Activated gamma-delta T cell treated with Interleukin-2 at 50 U/mL for 16 hours (primary cell): ENCODE data around the gene PDPK1.

Experiments used
- DNase-seq: peaks from one replicate; pipeline ENCODE4 v3.0.0-alpha.2; 2020

The PDPK1 gene

GRCh38 chr16:2537451-2538379, at the start of gene PDPK1:
TSS of gene PDPK1 (plus strand) at chr16:2538021. CDS start at chr16:2538113, 92 bp downstream.
- DNase-seq, result peak; percentile 91

GRCh38 chr16:2489581-2489980, 48.2 kb upstream of the PDPK1 start:
- no peak for DNase-seq

GRCh38 chr16:2490190-2491105, 47.4 kb upstream of the PDPK1 start:
- no peak for DNase-seq

- DNase-seq, result no peak
These were observed 45.5 kb upstream of the PDPK1 start for GRCh38 chr16:2492292-2492691.

GRCh38 chr16:2493605-2494004, 44.2 kb upstream of the PDPK1 start:
- no peak for DNase-seq

- DNase-seq, result no peak
These were observed 43.2 kb upstream of the PDPK1 start for GRCh38 chr16:2494616-2495015.

GRCh38 chr16:2495041-2495440, 42.8 kb upstream of the PDPK1 start:
- no peak for DNase-seq

GRCh38 chr16:2496223-2497115, 41.4 kb upstream of the PDPK1 start:
- DNase-seq, result no peak

GRCh38 chr16:2497116-2497630, 40.6 kb upstream of the PDPK1 start:
- DNase-seq, result no peak

- DNase-seq, result no peak
These were observed 39.9 kb upstream of the PDPK1 start for GRCh38 chr16:2497695-2498484.

- DNase-seq, result no peak
These were observed 39.1 kb upstream of the PDPK1 start for GRCh38 chr16:2498531-2499253.

- no peak for DNase-seq
These were observed 38.4 kb upstream of the PDPK1 start for GRCh38 chr16:2499454-2499853.

- DNase-seq, result no peak
These were observed 37.9 kb upstream of the PDPK1 start for GRCh38 chr16:2499890-2500429.

GRCh38 chr16:2500430-2500917, 37.3 kb upstream of the PDPK1 start:
- no peak for DNase-seq

- DNase-seq, result peak; percentile 82
These were observed 36.7 kb upstream of the PDPK1 start for GRCh38 chr16:2500918-2501750.

- no peak for DNase-seq
These were observed 35.6 kb upstream of the PDPK1 start for GRCh38 chr16:2501946-2502895.

GRCh38 chr16:2505695-2506094, 32.1 kb upstream of the PDPK1 start:
- DNase-seq, result no peak

GRCh38 chr16:2507052-2507659, 30.7 kb upstream of the PDPK1 start:
- DNase-seq, result no peak
